ENCODE data around the gene CCSER1.

DNA sequence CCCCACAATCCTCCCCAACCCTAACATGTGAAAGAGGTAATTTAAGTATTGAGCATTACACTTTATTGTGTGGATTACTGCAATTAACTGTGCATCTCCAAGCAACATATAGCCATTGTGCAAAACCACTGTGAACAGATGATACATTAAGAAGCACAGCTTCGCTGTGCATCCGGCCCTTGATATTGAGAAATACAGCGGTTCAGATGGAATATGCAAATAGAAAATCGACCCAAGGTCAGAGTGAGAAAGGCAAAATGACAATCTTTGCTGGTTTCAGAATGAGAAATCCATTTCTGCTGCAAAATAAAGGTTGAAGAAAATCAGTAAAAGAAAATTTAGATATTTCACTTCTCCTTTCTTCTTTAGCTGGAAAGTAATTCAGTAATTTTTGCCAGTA lies 1370.7 kb downstream of the CCSER1 start:
- TF ChIP-seq, protein P1, sequence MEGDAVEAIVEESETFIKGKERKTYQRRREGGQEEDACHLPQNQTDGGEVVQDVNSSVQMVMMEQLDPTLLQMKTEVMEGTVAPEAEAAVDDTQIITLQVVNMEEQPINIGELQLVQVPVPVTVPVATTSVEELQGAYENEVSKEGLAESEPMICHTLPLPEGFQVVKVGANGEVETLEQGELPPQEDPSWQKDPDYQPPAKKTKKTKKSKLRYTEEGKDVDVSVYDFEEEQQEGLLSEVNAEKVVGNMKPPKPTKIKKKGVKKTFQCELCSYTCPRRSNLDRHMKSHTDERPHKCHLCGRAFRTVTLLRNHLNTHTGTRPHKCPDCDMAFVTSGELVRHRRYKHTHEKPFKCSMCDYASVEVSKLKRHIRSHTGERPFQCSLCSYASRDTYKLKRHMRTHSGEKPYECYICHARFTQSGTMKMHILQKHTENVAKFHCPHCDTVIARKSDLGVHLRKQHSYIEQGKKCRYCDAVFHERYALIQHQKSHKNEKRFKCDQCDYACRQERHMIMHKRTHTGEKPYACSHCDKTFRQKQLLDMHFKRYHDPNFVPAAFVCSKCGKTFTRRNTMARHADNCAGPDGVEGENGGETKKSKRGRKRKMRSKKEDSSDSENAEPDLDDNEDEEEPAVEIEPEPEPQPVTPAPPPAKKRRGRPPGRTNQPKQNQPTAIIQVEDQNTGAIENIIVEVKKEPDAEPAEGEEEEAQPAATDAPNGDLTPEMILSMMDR (IDR thresholded peaks at IDR 0.05), result no peak
- TF ChIP-seq POLR2AphosphoS5 (IDR thresholded peaks at IDR 0.05) (no peak), POLR2A (IDR thresholded peaks at IDR 0.05) (no peak), EP300 (IDR thresholded peaks at IDR 0.05; ENCODE audit: low read depth) (no peak)
